Fibroblast of mammary gland (primary cell): ENCODE measurements around the gene MAP3K4.
A peak's percentile ranks its signal among the peaks of the same experiment; 100 is the strongest.
"Not testable (repeated sequence)": the region's sequence is repeated elsewhere in the genome, so short reads cannot be mapped to it uniquely, and the experiment has no call there.

Experiments
- DNase-seq: peaks from one replicate; pipeline ENCODE4 v3.0.0-alpha.2; 2010; ENCODE audit warnings: low read depth
- H3K4me3 ChIP-seq: 2 replicates; pipeline ENCODE4 v1.5.1; 2011; ENCODE audit warnings: low read depth, mild to moderate bottlenecking, low read length, moderate library complexity; ENCODE audit not compliant: control insufficient read depth
- TF ChIP-seq, protein P1 (sequence below): conservative IDR thresholded peaks from 2 replicates; pipeline ENCODE4 v1.5.1; 2011; ENCODE audit warnings: low read depth, low read length, inconsistent platforms; ENCODE audit not compliant: control insufficient read depth, insufficient read depth

MAP3K4 gene

DNA sequence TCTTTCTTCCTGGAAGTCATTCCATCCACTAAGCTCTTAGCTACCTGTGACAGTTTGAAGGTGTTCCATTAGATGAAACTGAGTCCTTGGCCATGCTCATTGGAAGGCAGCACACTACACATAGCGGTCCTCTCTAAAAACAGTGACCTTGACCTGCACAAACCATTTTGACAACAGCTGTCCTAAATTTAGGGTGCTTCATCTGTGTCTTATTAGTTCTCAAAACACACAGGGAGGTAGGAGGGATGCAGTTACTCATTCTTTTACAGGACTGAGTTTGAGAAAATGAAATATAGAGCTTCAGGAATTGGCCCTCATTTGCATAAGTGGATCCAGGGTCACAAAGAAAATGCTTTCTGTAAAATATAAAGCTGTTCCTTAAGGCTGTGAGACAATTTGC is 20.4 kb upstream of the MAP3K4 start:
- DNase-seq = peak; percentile 62
- H3K4me3 ChIP-seq = no peak overlapping the region
- TF ChIP-seq, protein P1, sequence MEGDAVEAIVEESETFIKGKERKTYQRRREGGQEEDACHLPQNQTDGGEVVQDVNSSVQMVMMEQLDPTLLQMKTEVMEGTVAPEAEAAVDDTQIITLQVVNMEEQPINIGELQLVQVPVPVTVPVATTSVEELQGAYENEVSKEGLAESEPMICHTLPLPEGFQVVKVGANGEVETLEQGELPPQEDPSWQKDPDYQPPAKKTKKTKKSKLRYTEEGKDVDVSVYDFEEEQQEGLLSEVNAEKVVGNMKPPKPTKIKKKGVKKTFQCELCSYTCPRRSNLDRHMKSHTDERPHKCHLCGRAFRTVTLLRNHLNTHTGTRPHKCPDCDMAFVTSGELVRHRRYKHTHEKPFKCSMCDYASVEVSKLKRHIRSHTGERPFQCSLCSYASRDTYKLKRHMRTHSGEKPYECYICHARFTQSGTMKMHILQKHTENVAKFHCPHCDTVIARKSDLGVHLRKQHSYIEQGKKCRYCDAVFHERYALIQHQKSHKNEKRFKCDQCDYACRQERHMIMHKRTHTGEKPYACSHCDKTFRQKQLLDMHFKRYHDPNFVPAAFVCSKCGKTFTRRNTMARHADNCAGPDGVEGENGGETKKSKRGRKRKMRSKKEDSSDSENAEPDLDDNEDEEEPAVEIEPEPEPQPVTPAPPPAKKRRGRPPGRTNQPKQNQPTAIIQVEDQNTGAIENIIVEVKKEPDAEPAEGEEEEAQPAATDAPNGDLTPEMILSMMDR = no peak

DNA sequence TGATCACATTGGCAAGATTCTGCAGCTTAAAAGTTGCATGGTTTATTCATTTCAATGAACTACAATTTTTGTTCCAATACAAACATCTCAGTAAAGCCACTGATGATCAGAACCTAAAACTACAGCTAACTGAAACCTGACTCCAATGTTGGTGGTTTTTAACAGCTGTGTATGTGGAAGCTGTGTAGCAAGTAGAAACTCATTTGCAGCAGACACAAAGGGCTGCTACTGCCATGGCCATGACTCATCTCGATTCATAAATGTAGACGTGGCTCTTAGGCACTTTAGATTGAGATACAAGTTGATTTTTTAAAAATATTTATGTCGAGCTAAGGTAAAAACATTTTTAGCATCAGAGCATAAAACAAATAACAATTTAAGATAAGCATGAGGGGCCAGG is 19.5 kb upstream of the MAP3K4 start:
- DNase-seq = peak; percentile 97
- H3K4me3 ChIP-seq = no peak overlapping the region
- TF ChIP-seq, protein P1 = no peak

DNA sequence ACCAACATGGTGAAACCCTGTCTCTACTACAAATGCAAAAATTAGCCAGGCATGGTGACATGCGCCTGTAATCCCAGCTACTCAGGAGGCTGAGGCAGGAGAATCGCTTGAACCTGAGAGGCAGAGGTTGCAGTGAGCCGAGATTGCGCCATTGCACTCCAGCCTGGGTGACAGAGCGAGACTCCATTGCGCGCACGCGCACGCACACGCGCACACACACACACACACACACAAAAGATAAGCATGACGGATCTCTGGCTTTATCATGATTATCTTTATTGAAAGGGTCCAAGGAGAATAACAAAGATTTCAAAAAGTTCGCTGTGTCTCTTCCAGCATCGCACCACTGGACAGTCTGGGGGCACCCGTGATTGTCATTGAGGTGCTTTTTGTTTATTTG is 19.0 kb upstream of the MAP3K4 start:
- H3K4me3 ChIP-seq, DNase-seq: not testable (repeated sequence)

DNA sequence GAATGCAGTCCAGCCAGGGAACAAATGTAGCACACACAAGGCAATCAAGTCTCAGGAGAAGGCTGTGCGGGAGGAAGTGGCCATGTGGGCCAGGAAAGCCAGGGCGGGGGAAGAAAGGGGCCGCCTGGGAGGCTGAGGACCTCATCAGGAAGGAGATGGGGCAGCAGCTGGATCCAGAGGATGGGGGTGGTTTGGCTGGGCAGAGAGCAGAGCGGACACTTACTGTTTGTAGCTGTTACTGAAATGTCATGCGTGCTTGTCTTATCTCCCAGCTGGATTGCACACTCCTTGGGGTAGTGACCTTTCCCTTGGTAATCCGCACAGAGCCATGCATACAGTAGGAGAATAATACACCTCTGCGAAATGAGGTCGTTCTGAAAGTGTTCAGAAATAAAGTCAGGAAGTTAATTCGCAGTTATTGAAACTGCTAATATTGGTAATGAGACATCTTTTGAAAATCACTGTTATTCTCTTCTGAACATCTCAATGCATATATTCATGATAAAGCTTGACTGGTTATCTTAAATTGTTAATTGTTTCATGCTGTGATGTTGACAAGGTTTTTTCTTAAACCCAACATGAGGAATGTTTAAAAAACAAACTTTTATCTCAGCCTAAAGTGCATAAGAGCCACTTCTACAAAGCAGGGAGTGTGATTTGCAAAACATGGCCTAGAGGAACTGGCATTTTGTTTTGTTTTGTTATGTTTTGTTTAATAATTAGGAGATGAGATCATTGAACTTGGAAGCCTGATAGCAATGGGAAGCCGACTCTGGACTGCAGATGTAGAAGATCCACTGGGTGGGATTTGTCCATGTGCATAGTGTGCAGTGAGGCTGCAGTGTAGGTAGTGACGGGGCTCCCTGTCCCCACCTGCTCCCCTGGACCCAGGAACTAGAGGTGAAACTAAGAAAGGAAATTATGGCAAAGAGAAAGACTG is 18.0 kb upstream of the MAP3K4 start:
- no peak overlapping the region for H3K4me3 ChIP-seq
- DNase-seq = peak; percentile 86

DNA sequence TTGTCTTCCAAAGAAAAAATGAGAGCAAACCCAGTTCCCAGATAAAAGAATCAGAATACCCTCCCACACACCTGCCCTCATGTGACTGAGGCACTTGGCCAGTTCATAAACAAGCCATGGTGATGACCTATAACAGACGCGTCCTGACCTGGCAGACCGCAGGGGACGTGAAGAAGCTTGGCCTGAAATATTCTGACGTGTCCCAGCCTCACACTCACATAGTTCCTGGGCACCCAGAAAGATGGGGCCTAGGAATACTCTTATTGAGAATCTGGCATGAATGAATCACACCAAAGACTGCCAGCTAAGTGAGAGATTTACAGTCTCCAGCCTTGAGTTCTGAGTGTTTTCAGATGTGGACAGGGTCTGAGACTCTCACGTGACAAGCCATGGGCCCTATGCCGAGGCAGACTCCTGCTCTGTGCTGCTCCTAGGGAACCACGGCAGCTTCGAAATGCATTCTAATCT is 17.2 kb upstream of the MAP3K4 start:
- TF ChIP-seq, protein P1 = no peak
- DNase-seq = peak; percentile 100
- no peak overlapping the region for H3K4me3 ChIP-seq

More for the DNA sequence above, 18.0 kb upstream of the MAP3K4 start:
- TF ChIP-seq, protein P1 = no peak

DNA sequence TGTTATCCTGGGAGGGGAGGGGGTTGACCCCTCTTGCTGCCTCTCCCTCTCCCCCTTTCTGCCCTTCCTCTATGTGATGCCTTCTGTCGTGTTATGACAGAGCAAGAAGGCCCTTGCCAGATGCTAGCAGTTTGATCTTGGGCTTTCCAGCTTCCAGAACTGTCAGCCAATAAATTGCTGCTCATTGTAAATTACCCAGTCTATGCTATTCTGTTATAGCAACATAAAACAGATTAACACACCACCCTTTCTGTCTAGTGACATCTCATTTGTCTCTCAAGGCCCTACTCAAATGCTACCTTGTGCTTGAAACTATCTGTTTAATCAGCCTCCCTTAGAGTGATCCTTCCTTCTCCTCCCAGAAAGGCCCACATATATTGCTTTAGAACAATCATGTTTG is 16.4 kb upstream of the MAP3K4 start:
- TF ChIP-seq, protein P1 = no peak
- no peak overlapping the region for H3K4me3 ChIP-seq
- peak; percentile 43 for DNase-seq

DNA sequence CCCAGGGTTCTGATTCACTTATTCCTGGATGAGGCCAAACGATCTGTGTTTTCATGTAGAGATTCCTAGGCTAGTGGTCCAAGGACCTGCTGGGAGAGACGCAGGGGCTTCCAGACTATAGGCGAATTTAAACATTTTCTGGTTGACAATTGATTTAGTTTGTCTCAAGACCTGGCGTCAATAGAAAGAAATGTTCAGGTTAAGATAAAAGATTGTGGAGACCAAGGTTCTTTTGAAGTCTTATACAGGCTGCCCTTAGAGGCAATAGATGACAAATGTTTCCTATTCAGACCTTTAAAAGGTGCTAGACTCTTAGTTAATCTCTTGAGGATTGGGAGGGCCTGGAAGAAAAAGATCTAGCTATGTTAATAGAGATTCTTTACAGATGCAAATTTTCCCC is 15.6 kb upstream of the MAP3K4 start:
- not testable (repeated sequence) for DNase-seq, H3K4me3 ChIP-seq
